Amniotic epithelial cell (primary cell): Measurements from ENCODE around the gene MSH3.

Source experiments
- DNase-seq: peaks from one replicate; pipeline ENCODE4 v3.0.0-alpha.2; 2010; ENCODE audit warnings: low read depth

Gene MSH3

GRCh38 chr5:80904533-80905187, 250.2 kb downstream of the MSH3 start:
- DNase-seq: no peak

GRCh38 chr5:80905405-80905804, 251.0 kb downstream of the MSH3 start:
- DNase-seq: peak; percentile 15

GRCh38 chr5:80912479-80912878, 258.0 kb downstream of the MSH3 start:
- no peak for DNase-seq

- DNase-seq: peak; percentile 41
Observed at GRCh38 chr5:80915716-80916115, 261.3 kb downstream of the MSH3 start.

- DNase-seq: no peak
Observed at GRCh38 chr5:80916676-80917075, 262.2 kb downstream of the MSH3 start.

GRCh38 chr5:80917631-80918030, 263.2 kb downstream of the MSH3 start:
- DNase-seq: peak; percentile 15

- no peak for DNase-seq
Observed at GRCh38 chr5:80919678-80920196, 265.3 kb downstream of the MSH3 start.

- DNase-seq: no peak
Observed at GRCh38 chr5:80920333-80920732, 265.9 kb downstream of the MSH3 start.

- peak; percentile 21 for DNase-seq
Observed at GRCh38 chr5:80921026-80921425, 266.6 kb downstream of the MSH3 start.

GRCh38 chr5:80925931-80926330, 271.5 kb downstream of the MSH3 start:
- no peak for DNase-seq
